Stimulated activated CD4-positive, alpha-beta T cell treated with anti-CD3 and anti-CD28 coated beads, Interleukin-1b, Interleukin-23, amount 100 ng/mL, for 24 hours (primary cell): ENCODE data around the gene RBFOX2.
"Not testable (repeated sequence)": the region's sequence is repeated elsewhere in the genome, so short reads cannot be mapped to it uniquely, and the experiment has no call there.

ENCODE experiments used
- DNase-seq, 4 experiments: peaks; one replicate each; pipeline ENCODE4 v3.0.0-alpha.2; 2020; ENCODE audit warnings: low read depth in 4 of 4, low spot score in 1 of 4

Gene RBFOX2

GRCh38 chr22:36042240-36042639 lies 13.6 kb upstream of the RBFOX2 start:
- DNase-seq: no peak

- no peak for DNase-seq
Measured at GRCh38 chr22:36039125-36039524, 10.5 kb upstream of the RBFOX2 start.

DNA sequence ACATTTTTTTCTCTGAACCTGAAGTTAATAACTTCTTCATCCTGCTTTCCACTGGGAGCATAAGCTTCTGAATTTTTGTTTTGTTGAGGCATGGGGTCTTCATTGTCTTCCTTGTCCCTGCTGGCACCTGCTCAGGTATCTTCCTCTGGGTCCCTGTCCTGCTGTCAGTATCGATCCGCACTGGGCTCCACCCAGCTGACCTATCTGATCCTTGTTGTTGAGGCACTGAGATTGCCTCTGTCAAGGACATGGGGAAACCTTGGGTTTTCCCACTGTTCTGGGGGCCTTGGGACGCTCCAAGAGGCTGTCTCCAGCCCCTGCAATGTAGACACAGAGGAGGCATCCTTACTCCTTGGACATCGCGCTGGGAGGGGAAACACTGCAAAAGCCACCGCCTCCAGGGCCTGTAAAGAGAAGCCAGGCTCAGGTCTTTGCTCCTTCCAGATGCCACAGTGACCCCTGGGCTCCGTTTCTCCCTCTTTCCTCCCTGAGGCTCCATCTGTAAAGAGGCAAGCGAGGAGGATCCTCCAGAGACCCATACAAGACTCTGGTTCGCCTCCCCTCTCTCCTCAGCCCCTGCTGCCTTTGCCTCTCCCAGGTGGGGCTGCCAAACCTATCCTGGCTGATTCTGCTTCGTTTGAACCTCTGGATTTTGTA lies 8.6 kb upstream of the RBFOX2 start:
- DNase-seq: no peak

GRCh38 chr22:36036167-36036624 lies 7.6 kb upstream of the RBFOX2 start:
- DNase-seq: no peak

- DNase-seq: no peak
Measured at GRCh38 chr22:36032611-36033010, 4.0 kb upstream of the RBFOX2 start.

DNA sequence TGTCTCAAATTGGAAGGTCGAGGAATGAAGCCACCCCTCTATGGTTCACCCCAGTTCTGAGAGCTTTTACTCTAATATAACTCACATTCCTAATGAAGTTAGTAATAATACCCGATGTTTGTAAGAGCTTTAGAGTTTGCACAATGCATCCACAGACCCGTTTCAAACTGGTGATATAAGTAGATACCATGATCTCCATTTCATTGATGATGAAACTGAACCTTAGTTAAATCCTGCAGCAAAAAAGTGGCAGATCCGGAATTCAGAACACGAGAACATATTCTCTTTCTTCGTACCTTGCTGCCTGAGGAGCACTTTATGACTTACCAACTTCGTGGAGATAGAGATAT lies 757 bp upstream of the RBFOX2 start:
- no peak for DNase-seq

DNA sequence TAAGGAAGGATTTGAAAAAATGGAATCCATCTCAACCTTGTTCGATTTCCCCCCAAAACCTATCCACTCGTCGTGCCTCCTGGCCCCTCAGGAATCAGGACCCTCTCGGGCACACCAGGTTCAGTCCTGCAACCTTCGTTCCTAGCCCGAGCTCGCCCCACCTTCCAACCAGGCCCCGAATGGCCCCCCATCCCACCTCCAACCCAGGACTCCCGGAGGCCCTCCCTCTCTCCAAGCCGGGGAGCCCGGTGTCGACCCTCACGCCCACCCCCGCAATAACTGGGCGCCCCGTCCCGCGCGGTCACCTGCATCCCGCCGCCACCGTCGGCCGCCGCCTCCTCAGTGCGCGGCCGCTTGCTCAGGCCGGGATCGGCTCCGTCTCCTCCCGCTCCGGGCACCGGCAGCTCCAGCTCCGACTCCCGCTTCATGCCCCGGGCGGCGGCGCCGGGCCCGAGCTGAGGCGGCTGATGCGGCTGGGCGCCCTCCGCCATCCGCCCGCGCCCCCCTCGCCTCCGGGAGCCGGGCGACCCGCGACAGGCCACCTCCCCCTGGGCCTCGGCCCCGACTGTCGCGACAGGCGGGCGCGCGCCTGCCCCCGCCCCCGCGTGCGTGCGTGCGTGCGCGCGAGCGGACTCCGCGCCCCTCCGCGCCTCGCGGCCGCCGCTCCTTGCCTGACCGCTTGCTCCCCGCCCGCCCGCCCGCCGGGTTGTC lies 534 bp downstream of the RBFOX2 start:
- DNase-seq: no peak

GRCh38 chr22:36027579-36027934 lies 1.1 kb downstream of the RBFOX2 start:
- DNase-seq: no peak

DNA sequence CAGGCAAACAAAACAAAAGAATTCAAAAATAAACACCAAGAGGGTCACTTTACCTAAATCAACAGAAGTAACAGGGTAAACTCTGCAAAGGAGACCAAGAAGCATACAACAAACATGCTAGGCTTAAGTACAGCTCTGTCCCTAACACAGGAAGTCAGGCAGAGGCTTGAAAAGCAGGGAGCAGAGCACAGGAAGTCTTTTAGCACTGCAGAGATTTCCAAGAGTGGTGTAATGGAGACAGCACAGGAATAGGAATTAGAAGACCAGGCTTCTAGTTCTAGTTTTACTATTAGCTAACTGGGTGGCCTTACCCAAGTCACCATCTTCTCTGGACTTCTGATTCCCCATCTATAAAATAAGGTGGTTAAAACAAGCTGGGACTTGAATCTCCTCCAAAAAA lies 1.9 kb downstream of the RBFOX2 start:
- DNase-seq: no peak

DNA sequence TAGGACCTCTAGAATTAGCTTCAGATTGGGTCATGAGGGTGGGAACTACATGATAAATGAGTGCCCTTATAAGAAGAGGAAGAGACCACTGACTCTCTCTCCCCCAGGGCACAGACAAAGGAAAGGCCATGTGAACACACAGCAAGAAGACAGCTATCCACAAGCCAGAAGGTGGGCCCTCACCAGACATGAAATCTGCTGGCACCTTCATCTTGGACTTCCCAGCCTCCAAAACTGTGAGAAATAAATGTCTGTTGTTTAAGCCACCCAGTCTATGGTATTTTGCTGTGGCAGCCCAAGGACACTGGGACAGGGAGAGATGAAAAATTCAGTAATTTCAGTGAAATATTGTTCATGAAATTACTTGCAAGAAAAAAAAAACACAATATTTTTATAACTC lies 5.9 kb downstream of the RBFOX2 start:
- DNase-seq: no peak

DNA sequence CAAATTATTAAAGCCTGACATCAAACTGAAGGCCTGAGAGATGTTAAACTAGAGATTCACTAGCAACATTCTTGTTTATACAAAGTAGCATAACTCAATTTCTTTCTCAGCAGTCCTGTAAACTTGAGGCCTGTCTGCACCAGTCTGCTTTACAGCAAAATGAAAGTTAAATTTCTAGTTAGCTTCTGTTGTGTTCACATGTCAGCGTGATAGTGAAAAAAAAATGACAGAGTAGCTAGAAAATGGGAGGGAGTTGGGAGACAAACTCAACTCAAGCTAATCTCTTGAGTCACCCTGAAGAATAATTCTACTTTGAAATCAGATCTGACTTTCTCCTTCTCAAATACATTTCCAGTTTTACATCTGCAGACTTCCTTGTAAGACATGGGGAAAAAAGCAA lies 6.5 kb downstream of the RBFOX2 start:
- no peak for DNase-seq

- DNase-seq: no peak
Measured at GRCh38 chr22:36021606-36022153, 6.9 kb downstream of the RBFOX2 start.

DNA sequence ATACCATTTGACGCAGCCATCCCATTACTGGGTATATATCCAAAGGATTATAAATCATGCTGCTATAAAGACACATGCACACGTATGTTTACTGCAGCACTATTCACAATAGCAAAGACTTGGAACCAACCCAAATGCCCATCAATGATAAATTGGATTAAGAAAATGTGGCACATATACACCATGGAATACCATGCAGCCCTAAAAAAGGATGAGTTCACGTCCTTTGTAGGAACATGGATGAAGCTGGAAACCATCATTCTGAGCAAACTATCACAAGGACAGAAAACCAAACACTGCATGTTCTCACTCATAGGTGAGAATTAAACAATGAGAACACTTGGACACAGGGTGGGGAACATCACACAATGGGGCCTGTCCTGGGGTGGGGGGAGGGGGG lies 7.8 kb downstream of the RBFOX2 start:
- not testable (repeated sequence) for DNase-seq

GRCh38 chr22:36017651-36018091 lies 11.0 kb downstream of the RBFOX2 start:
- DNase-seq: no peak

- DNase-seq: no peak
Measured at GRCh38 chr22:36016684-36017083, 11.9 kb downstream of the RBFOX2 start.

DNA sequence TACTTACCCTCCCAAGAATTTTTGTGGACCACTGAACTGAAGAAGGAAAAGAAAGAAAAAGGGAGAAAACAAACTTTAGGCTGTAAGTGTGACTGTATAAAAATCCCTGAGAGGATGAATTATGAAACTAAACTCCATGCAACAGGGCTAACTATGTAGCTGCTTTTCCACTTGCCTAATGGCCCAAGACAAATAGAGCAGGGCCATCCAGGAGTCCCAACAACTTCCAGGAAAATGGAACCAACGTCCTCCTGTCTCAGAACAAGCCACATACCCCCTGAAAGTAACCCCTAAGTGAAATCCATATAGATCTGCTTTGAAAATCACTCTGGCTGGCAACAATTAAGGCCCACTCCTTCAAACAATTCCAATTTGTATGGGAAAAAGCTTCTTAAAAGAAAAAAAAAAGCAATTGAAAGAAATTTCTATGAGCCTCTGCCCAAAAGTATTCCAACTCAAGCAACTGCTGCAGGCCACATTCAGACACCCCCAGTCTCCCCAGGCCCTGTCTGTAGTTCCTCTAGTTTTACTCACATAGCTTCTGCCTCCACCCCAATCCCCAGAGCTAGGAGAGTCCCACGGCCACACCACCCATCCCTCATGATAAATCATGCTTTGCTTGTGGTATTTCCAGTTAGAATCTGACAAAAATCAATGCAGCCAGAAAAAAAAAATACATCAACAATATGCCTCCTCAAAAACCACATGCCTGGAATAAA lies 12.7 kb downstream of the RBFOX2 start:
- no peak for DNase-seq

GRCh38 chr22:36015155-36015810 lies 13.3 kb downstream of the RBFOX2 start:
- no peak for DNase-seq

- no peak for DNase-seq
Measured at GRCh38 chr22:36014546-36015074, 14.0 kb downstream of the RBFOX2 start.

DNA sequence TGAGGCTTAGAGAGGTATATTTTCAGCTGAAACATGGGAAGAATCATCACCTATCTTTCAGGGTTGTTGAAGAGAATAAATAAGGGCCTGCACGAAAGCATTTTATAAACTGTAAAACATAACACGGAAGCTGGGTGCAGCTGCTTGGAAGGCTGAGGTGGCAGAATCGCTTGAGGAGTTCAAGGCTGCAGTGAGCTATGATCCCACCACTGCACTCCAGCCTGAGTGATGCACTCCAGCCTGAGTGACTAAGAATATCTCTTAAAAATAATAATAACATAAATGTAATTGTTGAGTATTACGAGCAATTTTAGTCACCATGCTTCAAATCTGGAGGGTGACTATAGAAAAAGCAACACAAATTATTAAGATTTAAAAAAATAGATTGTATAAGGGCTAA lies 16.3 kb downstream of the RBFOX2 start:
- DNase-seq: no peak

DNA sequence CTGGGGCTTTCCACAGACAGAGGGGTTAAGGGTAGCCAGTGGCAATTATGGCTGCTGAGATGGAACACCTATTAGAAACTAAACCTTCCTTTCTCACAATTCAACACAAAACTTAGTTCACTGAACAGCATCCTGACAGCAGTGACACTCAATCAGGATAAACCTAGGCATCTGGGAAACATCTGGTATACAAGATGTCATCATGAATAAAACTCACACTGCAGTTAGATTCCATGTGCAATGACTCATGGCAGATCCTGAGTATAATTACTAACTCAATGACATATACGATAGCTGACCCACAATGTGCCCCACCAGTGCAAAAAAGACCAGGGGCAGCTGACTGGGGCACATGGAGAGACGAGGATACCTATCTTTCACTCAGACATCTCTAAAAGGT lies 17.7 kb downstream of the RBFOX2 start:
- DNase-seq: no peak

DNA sequence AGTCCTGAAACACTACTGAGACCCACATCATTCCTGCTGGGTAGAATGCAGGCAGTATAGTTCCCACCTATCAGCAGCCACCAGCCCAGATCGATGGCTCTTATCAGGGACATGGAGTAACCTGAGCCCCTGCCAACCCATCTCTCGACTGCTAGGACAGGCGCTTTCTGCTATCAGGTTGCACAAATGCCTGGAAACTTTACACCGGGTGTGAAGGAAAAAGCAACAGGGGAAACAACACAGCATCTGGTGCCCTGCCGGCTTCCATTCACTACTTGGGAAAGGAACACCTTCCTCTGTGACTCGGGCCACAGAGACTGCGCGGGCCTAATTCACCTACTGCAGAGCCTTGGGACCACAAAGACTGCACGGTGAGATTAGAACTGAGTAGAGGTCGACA lies 18.5 kb downstream of the RBFOX2 start:
- DNase-seq: no peak
